Middle frontal gyrus (tissue), 1 donor: ENCODE data around the gene NPC2.
"Not testable (repeated sequence)": the region's sequence is repeated elsewhere in the genome, so short reads cannot be mapped to it uniquely, and the experiment has no call there.

Experiments used
- DNase-seq: peaks from one replicate; pipeline ENCODE4 v3.0.0-alpha.2; 2015; ENCODE audit warnings: low spot score; ENCODE audit errors: extremely low spot score

Gene NPC2

GRCh38 chr14:74492776-74493342 lies at the start of gene NPC2:
Gene NPC2, minus strand, starts transcription at chr14:74493305. Its CDS starts 31 bp downstream, at chr14:74493274.
- DNase-seq, result no peak

DNA sequence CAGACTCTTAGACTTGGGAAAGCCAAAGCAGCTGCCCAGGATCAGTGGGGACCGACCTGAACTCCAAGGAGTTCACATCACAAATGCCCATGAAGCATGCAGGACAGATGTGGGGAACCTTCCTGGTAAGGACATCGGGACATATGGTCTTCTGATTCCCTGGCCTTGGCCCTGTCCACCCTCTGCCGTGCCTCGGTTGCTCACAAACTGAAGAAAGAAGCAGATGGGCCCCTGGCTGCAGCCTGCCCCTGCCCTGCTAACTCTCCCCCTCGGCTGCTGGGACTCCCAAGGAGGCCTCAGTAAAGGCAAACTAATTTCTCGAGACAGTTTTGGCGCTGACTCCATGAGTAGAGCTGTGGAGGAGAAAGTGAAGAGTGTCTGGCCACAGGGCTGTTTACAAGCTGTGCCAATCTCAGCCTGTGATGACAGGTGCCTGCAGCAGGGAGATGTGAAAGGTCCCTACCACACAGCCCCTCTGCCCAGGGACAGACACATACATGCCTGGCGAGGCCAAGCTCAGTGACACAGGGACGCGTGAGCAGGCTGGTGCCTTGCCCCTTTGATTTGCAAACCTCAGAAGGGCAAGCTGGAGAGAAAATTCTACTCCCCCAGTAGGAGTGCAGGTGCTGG lies 49.1 kb upstream of the NPC2 start:
- no peak for DNase-seq

DNA sequence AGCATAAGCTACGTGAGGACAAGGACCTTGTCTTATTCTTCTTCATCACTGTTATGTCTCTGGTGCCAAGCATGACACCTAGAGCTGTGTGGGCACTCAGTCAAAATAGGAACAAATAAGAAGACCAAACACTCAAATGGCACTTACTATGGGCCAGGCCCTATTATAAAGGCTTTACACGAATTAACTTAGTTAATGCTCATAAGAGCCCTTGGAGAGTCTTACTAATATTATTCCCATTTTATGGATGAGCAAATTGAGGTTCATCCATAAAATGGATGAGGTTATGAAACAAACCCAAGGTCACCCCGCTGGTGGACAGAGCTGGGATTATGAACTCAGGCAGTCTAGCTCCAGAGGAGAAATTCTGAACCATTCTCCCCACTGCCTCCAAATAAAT lies 48.1 kb upstream of the NPC2 start:
- no peak for DNase-seq

DNA sequence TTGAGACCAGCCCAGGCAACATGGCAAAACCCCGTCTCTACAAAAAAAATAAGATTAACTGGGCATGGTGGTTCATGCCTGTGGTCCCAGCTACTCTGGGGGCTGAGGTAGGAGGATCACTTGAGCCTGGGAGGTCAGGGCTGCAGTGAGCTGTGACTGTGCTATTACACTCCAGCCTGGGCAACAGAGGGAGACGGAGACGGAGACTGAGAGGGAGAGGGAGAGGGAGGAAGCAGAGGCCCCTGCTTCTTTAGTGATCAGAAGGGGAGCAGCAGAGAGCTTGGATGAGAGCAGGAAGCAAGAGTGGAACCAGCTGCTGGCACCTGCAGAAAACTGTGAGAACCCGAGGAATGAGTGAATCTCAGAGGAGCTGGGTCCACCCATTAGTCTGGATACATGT lies 46.4 kb upstream of the NPC2 start:
- DNase-seq, result no peak

DNA sequence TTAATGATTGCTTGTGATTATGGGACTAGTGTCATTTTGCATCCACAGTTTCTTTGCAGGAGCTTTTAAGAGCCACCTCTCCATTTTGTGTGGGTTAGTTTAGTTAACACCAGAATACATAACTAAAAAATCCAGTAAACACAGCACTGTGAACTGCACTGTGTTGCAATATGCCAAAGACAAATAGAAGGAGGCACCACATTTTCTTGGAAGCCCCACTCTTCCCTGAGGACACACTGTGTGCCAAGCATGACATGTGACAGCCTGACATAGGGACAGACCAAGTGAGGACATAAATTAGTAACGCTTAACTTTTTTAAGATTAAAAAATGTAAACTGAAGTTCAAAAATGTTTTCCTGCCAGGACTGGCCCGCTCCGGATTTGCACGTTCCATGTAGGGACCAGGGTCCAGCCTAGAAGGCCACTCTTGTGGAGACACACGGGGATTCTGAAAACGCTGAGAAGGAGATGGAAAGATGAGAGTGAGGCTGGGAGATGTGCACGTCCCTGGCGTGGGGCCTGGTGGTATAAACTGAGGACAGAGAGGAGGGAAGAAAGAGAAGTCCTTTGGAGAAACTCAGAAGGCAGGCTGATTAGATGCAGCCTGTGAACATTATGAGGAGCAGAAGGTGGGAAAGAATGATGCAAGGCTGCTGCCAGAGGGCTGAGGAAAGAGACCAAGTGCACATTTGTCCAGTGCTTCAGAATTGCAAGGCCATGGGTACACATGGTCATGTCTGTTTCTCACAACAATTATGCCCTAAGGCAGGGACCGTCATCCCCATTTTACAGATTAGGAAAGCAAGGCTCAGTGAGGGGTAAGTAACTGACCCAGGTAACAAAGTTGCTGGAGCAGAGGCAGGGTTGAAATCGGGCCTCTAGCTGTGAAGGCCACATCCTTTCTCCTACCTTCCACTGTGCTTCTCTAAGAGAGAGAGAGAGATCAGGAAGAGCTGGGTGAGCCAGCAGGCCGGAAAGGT lies 45.6 kb upstream of the NPC2 start:
- DNase-seq, result no peak

DNA sequence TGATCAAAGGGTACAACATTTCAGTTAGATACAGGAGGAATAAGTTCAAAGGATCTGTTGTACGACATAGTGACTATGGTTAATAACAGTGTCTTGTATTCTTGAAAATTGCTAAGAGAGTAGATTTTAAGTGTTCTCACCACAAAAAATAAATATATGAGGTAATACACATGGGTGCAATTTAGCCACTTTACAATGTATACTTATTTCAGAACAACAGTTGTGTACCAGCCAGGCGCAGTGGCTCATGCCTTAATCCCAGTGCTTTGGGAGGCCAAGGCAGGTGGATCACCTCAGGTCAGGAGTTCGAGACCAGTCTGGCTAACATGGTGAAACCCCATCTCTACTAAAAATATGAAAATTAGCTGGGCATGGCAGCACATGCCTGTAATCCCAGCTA lies 43.2 kb upstream of the NPC2 start:
- not testable (repeated sequence) for DNase-seq

GRCh38 chr14:74535756-74536325 lies 42.7 kb upstream of the NPC2 start:
- no peak for DNase-seq

DNA sequence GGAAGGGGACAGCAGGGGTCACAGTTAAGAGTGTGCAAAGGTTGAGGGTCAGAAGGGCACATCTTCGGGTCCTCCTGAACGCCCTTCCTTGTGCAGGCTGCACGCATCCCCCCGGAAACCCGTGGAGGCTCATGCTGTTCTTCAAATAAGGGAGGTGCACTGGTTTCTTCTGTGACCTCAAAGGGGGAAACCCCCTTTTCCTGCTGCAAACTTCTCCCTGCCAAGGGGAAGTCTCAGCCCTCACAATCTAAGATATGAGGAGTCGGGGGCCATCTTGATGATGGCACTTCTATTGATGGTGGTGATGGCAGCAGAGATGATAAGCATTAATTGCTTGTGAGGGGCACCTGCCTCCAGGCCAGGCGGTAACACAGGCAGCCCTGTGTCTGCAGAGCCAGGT lies 40.5 kb upstream of the NPC2 start:
- no peak for DNase-seq

DNA sequence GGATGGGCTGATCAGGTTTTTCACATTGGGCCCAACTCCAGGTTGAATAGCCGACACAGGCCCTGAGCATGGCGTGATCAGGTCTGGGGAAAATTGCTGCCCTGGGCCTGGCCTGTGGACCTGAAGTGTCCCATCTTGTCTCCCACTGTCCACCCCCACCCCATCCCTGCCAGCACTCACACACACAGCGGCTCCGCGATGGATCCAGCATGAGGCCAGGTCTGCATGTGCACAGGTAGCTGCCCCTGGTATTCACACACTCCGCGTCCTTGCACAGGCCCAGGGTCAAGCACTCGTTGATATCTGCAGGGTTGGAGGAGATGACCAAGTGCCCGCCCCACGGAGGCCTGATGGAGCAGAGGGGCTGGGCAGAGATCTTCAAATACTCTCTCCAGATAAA lies 39.1 kb upstream of the NPC2 start:
- no peak for DNase-seq

- no peak for DNase-seq
Measured at GRCh38 chr14:74531467-74531866, 38.4 kb upstream of the NPC2 start.

GRCh38 chr14:74531006-74531405 lies 37.9 kb upstream of the NPC2 start:
- no peak for DNase-seq

DNA sequence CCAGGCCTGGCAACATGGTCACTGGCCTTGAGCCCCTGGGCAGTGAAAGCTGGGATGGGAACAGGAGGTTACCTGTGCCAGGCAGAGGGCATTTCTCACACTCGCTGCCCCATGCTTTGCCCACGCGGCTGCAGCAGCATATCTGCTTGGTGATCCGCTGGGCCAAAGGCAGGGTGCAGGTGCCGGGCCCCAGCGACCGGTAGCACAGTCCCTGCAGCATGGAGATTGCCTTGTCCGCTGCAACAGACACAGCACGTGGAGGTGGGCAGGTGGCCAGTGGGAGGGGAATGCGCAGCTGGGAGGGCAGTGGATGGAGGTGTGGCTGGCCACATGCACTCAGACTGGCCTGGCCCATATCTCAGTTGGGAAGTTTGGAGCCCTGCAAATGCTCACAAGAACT lies 35.8 kb upstream of the NPC2 start:
- no peak for DNase-seq

DNA sequence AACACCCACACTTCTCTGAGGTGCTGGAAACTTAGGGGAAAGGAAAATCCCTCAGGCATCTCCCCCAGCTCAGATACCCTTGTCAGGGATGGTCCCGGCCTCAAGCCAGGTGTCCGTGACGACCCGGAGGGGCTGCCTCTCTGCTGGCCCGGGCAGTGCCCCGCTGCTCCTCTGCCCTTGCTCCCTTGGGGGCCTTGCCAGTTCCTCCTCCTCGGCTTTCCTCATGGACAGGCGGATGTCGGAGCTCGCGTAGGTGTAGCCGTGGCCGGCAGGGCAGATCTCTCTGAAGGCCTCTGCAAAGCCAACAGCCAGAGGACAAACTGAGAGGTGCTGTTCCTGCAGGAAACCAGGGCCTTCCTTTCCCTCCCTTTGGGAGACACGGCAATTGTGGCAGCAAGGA lies 35.3 kb upstream of the NPC2 start:
- no peak for DNase-seq

- DNase-seq, result no peak
Measured at GRCh38 chr14:74527736-74528280, 34.7 kb upstream of the NPC2 start.

DNA sequence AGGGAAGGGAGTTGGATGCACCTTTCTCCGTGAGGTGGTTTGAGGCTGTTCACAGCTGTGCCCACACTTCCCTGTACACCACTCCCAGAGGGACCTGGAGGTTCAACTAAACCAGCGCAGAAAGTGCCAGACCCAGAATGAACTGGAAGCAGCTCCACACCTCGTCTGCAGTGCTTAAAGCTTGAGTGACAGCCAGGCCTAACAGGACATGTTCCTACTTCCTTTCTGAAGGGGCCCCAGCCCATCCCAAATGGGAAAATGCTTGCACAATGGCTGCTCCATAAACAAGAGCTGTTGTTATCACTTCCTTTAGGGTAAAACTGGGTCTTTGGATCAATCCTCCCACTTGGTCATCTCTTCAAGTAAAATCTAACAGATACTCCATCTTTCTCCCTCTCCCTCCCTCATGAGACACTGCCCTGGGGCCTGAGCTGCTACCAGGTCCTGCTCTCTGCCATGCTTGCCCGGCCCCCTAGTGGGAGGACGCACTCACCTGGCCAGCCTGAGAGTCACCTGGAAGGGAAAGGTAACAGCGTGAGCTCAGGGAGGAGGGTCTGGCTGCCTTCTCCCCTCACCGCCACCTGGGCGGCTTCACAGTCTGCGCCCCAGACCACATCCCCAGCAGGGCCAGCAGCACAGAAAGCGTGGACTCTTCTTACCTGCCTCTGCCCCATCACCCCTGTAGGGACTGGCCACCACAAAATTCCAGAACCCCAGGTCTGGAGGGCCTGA lies 33.9 kb upstream of the NPC2 start:
- no peak for DNase-seq

- no peak for DNase-seq
Measured at GRCh38 chr14:74525361-74525851, 32.3 kb upstream of the NPC2 start.

- DNase-seq, result no peak
Measured at GRCh38 chr14:74524812-74525135, 31.7 kb upstream of the NPC2 start.

DNA sequence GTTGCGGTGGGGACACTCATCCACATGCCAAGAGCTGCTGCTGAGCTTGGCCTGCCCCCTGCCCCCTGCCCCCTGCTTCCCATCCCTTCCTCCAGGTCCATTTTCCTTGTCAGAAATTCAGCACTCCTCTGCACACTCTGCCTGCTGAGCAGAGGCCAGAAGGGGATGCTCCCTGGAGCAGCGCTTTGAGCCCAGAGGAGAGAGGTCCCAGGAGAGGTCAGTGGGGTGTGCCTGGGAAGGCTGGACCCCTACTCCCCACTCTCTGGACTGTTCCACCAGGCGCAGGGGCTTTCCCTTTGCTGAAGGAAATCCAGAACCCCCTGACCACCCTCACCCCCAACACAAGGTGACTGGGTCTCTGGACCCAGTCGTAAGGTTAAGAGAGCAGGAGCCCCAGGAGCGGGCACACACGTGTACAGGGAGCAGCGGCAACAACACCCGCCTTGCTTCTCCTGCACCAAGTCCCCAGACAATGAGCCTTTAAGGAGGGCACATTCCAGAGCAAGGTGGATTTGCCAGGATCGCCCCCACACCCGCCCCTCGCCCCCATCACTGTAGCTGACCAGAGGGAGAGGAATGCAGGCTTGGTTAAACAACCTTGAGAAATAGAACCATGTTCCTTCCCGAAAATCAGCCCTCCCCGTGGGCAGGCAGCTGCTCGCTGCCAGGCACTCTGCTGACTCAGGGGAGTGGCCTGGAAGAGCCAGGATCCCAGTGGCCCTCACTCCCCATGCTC lies 31.1 kb upstream of the NPC2 start:
- DNase-seq, result no peak

GRCh38 chr14:74522740-74523139 lies 29.6 kb upstream of the NPC2 start:
- no peak for DNase-seq

GRCh38 chr14:74521756-74522155 lies 28.7 kb upstream of the NPC2 start:
- no peak for DNase-seq
